Activated CD4-positive, alpha-beta T cell treated with anti-CD3 and anti-CD28 coated beads, Interleukin-2, amount 50 U/mL, for 4 hours (primary cell): Measurements from ENCODE around the gene PMPCA.
"Not testable (repeated sequence)": the region's sequence is repeated elsewhere in the genome, so short reads cannot be mapped to it uniquely, and the experiment has no call there.

Experiments used
- DNase-seq, 2 experiments: peaks; one replicate each; pipeline ENCODE4 v3.0.0-alpha.2; 2020

The PMPCA gene

DNA sequence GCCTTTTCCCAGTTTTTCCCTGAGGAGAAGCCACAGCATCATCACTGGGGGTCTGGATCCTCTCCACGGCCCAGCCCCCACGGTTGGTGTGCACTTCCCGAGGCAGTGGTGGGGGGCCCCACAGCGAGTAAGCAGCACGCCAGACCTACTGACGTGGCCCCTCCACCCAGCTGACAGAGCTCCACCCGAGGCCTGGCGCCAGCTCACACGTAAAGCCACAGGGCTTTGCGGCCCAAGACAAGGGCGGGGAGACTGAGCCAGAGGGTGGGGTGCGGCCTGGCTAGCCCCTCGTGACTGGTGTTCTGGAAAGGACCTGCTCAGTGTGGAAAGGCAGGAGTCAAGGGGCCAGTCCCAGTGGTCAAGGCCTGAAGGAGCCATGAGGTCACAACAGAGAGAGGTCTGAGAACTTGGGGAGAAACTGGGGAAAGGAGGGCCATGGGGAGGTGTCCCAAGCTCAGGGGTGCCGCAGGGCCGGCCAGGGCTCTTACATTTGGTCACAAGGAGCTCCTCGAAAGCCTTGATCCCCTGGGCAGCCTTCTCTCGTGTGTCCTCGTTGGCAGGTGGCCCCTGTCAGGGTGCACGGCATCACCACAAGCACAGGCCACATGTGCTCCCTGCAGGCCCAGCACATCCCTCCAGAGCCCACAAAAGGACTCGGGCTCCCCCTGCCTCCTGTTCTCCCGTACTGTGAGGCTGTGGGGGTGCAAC, 16.0 kb upstream of the PMPCA start:
- DNase-seq, result no peak

DNA sequence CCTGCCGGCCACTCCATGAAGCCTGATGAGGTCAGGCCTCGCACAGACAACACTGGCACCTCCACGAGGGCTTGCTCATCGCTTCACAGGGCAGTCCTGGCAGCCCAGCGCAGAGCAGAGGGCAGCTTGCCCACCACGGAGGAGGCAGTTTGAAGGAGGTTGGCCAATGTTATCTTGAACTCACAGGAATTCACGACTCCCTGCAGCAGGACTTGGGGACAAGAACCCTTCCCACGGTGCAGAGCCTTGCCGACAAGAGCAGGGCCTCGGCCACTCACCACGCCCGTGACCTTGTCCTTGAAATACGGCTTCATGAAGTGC, 15.5 kb upstream of the PMPCA start:
- no peak for DNase-seq

DNA sequence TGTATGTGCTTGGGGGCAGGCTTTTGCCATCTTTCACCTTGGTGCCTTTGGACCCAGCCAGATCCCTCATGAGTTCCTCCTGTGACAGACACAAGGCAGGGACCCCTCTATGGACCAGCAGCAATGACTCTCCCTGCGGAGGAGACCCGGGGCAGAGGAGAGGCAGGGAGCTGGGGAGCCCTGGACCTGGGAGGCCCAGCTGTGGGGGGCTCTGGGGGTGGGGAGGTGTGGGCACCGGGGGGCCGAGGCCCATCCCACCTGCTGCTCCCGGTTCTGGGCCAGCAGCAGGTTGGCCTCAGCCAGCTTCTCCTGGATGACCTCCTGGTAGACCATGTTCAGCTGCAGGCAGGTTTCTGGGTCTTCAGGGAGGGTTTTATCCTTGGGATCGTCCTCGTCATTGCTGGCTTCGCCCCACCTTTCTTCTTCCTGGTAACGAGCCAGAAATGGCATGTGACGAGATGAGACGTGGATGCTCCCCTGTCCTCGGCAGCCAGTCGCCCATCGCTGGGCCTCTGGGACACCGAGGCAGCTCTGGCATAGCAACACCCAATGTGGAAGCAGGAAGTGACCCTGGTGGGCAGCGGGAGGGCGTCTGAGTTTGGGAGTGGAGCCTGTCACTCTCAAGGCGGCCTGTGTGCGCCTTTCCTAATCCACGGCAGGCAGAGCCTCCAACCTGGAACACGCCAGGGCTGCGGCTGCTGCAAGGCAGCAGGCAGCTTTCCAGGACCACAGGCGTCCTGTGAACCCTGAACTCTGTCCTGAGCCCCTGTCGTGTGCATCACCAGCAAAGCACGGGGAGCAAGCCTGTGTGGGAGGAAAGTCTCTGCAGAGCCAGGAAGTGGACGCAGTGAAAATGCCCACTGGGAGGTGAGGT, 14.9 kb upstream of the PMPCA start:
- no peak for DNase-seq

DNA sequence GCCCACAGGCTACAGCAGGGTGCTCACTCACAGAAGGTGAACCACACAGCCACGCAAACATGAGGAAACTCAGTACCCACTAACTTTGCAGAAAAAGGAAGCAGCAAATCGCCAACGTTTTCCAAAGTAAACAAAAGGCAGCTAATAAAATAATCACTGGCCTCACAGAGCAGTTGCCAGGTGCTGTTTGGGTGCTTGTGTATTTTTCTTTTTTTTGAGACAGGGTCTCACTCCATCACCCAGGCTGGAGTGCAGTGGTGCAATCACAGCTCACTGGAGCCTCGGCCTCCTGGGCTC, 14.3 kb upstream of the PMPCA start:
- no peak for DNase-seq

DNA sequence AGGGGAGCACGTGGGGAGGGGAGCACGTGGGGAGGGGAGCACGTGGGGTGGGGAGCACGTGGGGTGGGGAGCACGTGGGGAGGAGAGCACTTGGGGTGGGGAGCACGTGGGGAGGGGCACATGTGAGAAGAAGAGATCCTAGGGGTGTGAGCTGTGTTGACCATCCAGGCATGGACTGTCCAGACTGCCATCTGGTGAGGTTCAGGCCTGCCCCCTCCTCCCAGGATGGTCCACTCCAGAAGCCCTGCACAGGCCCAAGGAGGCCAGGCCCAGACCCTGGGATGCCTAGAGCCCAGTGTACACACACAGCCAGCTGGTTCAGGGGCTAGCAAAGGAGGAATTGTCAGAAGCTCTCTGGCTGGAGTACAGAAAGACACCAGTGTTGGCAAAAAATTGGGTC, 12.8 kb upstream of the PMPCA start:
- no peak for DNase-seq

DNA sequence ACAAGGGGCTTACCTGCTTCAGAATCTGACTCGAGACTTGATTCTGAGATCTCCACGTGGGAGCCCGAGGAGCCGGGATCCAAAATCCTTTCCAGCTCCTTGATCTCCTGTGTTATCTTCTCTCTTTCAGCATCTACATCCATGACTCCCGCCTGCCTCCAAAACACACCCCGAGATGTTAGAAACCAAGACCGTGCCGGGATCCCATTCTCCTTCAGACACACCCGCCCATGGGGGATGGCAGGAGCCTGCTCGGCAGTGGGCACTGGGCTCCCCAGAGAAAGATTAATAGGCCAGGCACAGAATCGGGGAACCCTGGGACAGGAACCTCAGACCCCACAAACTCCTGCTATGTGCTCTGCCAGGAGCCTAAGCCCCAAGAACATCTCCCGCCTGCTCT, 12.2 kb upstream of the PMPCA start:
- no peak for DNase-seq

DNA sequence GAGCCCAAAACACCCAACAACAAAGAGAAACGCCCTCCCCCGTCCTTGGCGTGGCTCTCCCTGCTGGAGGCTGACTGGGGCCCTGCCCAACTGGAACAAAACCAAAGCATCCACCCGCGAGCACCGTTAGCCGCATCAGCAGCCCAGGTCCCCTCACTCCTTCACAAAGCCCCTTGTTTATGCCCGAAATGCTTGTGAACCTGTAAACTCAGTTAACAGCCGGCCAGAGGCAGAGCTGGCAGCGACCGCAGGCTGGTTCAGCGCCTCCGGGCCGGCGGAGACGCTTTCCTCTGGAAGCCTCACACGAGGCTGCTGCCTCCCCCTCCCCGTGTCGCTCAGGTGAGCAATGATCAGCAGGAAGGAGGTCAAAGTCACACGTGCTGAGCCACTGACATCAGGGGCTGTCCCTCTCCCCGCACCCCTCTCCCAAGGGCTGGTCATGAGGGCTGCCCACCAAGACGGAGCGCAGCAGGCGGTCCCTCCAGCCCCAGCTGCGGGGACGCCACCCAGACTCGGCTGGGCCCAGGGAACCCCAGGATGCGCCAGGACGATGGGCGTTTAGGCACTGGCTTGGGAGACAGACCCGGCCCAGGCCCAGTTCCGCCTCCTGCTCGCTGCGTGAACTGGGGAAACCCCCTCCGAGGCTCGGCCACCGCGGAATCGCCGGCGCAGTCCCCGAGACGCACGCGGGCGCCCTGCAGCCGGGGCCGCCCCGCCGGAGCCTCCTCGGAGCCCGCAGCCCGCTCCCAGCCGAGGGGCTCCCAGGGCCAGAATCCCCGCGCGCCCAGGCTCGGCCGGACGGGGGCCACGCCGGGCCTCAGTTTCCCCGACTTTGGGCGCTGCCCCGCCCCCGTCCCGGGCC, 11.1 kb upstream of the PMPCA start:
- peak; percentile 31 to 33 for DNase-seq

DNA sequence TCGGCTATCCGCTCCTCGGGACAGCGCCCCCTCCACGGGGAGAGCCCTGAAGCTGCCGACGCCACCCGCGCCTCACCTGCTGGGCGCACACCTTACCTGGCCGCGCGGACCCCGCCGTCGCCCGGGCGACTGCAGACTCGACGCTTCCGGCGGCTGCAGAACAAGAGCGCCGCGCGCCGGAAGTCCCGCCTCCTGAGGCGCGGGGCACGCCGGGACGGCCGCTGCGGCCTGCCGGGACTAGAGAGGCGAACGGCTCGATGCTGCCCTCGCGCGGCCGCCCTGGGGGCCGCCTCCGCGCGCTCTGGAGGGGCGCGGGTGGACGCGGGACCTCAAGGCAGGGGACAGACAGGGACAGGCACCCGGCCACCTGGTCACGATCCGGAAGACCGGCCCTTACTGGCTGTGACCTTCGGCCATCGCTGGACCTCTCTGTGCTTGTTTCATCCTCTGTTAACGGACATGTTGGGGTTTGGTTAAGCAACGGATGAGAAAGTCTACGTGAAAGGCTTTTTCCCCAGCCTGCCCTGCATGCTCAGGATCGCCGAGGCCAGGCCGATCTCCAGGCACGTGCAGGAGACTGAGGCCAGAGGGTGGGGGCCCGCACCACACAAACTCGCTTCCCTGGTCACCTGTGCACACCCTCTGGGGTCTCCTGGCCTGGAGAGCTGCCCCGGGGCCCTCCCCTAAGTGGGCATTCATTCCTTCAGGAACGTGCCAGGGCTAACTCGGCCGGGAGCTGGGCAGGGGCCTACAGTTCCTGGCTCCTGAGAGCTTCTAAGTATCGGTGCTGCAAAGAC, 10.2 kb upstream of the PMPCA start, which contains the start of gene SNAPC4:
TSS of gene SNAPC4 (minus strand) at position 133 of the 797 bp plus-strand sequence. CDS start 1,742 bp downstream, outside the sequence.
- peak; percentile 79 to 80 for DNase-seq

DNA sequence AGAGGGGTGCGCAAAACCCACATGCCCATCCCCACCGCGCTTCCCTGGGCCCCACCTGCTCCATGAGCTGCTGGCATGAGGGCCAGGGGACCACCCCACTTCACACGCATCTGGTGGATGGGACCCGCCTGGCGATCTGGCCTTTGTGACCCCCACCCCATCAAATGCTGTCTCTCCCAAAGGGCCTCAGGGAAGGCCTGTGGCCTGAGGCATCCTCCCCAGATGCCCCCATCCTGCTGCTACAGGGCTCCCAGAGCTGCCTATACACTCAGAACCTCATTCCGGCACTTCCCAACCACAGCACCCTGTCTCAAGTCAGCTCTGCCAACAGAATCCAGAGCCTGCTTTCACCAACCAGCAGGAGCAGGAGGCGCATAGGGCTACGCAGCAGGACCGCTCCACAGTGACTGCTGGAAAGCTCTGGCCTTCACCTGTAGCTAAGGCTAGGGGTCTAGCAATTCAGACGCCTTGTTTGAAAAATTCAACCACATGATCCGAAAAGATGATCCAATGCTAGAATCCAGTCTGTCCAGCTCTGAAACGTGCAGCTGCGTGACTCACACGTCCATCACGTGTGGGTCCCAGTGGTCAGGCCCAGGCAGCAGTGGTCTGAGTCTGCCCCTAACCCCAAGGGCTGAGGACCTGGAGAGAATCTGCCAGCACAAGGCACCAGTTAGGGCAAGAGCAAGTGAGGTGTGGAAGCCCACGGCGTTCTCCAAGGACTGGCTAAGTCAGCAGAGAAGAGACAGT, 9.1 kb upstream of the PMPCA start:
- no peak for DNase-seq

DNA sequence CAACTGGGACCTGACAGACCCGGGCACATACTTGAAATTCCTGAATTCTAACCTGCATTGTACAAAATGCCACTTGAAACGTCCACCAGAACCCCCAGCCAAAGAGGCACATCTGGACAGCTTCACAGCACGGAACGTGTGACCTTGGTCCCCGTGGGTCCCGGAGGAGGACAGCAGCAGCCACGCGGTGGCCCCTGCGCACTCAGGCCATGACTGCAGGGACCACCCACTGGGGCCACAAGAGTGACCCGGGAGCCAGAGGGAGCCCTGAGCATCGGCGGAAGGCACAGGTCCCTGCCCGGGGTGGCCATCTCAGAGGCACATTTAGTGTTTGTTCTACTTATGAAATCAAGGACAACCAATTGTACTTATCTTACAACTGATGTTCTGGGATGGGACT, 8.4 kb upstream of the PMPCA start:
- DNase-seq, result no peak

DNA sequence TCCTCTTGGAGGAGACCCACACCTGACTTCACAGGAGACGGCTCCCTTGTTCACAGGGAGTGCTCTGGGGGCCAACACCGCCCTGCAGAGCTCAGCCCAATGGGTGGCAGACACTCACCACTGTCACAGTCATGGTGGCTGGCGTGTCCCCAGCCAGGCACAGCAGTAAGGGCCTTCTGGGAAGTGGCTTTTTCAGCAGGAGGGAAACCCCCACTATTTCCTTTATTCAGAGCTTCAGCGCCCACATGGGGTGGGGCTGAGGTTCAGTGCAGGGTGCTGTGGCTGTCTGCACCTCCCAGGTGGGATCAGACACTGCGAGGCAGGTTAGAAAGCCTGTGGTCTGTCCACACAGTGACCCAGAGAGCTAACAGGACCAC, 6.9 kb upstream of the PMPCA start:
- DNase-seq, result peak; percentile 71 to 78

DNA sequence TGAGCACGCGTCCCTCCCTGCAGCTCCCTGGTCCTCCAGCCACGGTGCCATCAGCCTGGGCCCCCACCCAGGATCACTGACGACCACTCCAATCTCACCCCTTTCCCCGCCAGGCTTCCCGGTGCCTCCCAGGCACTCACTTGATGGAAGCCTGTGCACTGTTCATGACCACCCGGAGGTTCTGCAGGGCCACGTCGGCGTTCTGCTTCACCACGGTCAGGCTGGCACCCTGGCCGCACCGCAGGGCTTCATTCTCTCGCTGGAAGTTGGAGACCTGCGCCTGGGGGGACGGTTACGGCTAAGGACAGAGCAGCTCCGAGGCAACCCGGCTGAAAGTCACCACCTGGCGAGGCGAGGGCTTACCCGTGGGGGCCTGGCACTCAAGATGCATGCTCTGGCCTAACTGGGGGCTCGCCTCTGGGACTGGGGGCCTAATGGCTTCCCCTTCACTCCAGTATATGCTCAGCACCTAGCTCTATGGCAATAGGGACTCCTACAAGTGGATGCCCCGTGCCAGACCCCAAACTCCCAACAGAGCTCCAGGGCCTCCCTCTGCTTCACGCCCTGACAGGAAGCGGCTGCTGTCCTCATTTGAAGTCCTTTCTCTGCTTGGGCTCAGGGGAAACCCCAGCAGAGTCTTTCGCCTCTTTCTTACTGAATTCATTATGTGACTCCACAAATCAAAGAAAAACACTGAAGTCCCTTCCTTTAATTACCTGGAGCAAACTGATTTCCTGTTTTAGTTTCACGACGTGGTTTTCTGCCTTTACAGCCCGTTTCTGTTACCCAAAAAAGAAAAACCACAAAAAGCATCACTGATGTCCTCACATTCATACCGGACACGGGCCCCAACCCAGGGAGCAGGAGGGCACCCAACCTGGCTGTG, 6.3 kb upstream of the PMPCA start:
- DNase-seq, result no peak

DNA sequence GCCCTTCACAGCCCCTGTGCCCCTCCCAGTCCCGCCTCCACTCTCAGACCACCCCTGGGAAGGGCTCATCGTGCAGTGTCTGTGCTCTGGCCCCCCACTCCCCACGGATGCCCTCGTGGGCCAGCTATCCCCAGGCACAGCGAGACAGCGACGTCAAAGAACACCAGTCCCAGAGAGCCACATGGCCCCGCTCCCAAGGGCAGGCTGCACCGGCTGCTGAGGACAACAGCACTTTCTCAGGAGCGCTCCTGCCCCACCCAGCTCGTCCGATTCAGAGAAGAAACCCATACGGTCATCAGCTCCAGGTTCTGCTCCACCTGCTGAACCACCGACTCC, 5.7 kb upstream of the PMPCA start:
- DNase-seq, result no peak

DNA sequence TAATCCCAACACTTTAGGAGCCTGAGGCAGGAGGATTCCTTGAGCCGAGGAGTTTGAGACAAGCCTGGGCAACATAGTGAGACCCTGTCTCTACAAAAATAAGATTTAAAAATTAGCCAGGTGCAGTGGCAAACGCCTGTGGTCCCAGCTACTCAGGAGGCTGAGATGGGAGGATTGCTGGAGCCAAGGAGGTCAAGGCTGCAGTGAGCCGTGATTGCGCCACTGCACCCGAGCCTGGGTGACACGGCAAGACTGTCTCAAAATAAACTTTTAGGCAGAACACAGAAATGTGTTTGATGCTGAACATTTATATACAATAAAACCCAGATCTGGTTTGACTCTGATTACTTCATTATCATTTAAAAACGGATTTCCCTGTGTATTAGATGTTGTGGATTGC, 5.0 kb upstream of the PMPCA start:
- DNase-seq, result no peak

DNA sequence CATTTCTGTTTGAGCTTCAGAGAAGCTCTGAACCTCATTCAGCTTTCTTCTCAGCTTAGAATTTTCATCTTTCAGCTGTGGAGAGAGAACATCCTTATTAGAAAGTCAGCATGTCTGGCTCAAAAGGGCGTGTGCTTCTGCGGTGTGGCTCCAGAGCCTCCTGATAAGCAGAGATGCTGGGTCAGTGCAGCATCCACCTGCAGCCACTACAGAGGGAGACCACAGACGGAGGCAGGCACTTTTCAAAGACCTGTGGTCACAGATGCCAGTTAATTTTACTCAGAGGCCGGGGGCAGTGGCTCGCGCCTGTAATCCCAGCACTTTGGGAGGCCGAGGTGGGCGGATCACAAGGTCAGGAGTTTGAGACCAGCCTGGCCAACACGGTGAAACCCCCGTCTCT, 4.6 kb upstream of the PMPCA start:
- DNase-seq, result not testable (repeated sequence)

DNA sequence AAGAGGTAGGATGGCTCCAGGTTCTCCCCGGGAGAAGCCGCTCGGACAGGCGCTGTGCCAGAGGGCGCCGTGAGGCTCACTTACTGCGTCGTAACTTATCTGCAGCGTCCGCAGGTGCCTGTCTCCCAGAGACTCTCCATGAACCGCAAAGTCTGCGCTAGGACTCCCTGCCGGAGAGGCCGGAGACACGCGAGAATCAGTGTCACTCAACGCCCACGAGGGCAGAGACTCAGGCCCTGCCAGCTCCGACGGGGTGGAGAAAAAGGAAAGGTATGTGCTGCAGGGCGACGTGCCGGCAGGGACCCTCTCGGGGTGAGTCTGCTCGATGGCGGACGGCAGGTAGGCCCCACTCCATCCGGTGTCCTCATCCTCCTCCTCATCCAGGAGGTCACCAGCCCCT, 3.4 kb upstream of the PMPCA start:
- not testable (repeated sequence) for DNase-seq

DNA sequence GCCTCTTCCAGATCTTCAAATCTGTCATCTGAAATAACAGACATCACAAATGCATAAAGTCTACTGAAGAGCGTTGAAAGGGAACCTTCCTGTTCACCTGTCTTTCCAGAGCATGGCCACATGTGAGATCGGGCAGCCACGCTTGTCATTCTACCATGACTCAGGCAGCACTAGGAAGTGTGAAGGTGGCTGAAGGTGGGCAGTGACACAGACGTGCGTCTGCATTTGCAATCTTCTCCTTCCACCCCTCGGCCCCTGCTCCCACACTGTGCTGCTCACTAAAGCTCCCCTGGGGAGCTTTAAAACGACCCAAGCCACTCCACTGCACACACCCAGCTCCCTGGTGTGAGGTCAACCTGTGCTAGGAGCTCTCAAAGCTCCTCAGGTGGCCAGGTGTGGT, 2.5 kb upstream of the PMPCA start:
- DNase-seq, result no peak

DNA sequence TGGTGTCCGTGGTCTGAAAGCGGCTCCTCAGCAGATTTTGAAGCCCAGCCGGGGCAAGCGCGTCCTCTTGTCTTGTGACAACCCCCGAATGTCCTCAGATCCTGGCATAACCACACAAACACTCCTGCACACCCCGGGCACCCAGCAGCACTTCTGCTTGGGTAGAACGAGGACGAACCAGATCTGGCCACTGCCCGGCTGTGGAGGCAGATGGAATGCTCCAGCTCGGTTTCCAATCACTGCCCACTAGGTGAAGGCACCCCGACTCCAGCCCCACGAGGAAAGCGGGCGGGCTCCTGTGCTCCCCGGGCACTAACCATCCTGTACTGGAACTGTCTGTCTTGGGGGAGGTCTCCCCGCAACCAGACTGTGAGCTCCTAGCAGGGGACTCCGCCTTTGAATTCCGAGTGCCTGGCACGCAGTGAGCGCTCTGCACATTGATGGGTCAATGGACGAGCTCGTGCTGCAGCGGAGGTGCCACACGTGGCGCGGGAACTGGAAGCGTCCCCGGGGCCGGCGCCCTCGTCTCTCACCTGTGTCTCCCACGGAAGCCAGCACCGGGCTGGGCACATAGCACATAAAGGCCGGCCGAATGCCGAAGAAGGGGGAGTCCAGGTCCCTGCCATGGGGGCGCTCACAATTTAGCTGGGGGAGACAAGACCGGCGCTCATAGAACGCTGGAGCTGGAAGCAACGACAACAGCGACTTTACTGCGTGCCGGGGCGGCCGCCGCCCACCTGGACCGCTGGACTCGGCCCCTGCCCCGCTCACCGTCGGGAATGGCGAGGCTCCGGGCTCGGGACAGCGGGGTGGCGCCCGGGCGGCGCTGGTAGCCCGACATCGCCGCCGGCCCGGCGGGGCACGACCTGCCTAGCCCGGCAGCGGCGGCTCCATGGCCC, 652 bp upstream of the PMPCA start:
- DNase-seq, result peak; percentile 22 to 28

DNA sequence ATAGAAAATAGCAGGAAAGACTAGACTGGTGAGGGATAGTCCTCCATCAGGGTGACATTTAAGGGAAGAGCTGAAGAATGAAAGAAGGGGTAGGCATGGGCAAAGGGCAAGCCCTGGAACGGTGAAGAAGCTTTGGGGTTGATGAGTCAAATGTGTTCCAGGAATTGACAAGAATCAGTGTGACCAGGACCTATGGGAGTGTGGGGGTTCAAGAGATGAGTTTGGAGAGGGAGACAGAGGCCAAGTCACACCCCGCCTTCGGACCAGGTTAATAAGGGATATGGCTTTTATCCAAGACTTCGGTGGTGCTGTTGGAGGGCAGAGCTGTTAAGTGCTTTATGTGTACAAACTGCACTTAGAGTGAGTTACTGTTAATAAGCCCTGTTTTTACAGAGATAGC, 920 bp downstream of the PMPCA start:
- no peak for DNase-seq

DNA sequence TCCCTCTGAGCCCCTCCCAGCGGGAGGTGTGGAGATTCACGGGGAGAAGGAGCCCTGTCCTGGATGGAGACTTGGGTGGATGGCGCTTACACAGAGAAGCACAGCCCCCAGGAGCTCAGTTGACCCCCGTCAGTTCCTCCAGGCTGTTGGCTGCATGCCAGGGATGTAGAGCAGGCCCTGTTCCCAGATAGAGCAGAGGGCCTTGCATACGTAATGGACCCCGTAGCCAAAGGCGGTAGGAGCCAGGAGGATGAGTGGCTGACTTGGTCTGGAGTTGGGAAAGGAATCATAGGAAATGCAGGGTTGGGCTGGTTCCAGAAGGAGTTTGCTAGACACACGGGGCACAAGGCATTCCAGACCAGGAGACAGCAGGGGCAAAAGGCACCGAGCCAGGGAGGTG, 2.5 kb downstream of the PMPCA start:
- no peak for DNase-seq
